G401.6 (cell line): ENCODE data around the gene PARP12.

Experiments
- FAIRE-seq: peaks from 2 replicates; lab custom pipeline; 2012; peaks lifted over from hg19 to GRCh38; lab: Jason Lieb, UNC

The PARP12 gene

DNA sequence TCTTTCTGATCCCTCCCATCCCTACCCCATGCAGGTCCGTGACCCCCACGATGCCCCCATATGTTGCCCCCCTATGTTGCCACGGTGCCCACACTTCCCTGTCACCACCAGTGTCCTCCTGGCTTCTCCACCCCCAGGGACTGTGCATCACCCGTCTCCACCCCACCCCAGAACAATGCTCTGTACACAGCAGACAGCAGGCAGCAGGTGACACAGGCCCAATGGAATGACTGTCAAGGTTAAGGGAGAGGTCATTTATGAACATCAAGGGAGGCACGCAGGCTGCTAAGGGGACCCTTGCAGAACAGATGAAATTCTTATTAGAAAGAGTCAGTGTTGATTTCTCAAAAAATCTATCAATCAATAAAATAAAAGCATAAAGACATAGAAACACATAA lies 71.5 kb downstream of the PARP12 start:
- no peak for FAIRE-seq

DNA sequence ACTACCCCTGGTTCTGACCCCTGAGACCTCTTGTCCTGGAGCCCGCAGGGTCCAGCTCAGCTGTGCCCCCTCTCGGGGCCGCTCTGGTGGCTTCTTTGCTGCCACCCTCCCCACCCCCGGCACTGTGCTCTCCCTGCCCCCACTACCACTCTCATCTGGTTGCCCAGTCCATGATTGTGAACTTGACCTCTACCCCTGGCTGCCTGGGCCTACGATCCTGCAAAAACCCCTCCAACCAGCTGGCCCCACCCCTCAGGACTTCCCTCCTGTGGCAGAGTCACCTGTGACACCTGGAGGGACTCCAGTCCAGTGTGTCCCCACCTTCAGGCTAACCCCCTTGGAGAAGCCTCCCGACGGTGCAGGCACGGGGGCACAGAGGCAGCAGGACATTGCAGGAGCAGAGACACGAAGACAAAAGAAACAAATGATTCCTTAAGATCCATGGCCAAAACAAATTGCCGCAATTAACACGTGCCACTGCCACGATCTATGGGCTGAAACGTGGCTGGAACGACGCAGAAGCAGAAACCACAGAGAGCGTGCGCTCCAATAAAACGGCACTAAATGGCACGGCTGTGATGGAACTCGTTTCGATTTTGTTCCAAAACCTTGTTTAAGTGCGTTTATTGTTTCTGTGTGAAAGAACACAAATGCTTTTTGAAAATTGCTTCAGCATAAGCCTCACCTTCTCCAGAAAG lies 72.0 kb downstream of the PARP12 start:
- no peak for FAIRE-seq

GRCh38 chr7:139990142-139990535 lies 72.6 kb downstream of the PARP12 start:
- FAIRE-seq = no peak

GRCh38 chr7:139989366-139990141 lies 73.2 kb downstream of the PARP12 start:
- FAIRE-seq = no peak

DNA sequence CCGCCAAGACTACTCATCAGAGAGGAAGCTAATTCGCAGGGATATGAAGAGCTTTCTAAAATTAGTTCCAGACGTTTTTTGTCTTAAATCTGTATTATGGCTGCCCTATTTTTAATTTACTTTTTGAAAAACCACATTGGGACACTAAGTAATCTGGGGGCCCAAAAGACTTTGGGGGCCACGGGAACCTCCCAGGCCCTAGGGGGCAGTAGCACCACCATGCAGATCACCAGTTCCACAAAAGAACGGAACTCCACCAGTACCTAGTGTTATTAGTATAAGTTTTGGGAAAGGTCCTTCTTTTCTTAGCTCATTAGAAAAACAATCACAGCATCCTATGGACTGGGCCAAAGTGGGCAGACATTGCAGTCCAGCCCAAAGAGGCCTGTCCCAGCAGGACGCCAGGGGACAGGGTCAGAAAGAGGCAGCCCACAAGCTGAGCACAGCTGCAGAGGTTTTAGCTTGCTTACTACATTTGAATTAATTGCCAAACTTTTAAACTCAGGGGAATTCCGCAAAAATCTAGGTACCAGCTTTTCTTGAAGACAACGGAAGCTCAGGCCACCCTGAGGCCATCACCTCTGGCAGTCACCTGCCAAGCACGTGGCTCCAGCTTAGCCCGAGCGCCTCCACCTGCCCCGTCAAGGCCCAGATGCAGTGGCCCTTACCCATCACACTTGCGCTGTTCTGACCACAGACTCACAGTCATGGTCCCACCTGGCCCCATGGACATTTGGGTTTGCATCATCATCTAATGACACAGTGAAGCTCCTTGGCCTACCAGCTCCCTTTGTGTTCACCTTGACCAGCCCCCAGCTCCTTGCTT lies 74.8 kb downstream of the PARP12 start:
- FAIRE-seq = no peak

GRCh38 chr7:139985811-139986210 lies 76.9 kb downstream of the PARP12 start:
- FAIRE-seq = no peak

- no peak for FAIRE-seq
Measured at GRCh38 chr7:139984642-139985539, 77.9 kb downstream of the PARP12 start.

DNA sequence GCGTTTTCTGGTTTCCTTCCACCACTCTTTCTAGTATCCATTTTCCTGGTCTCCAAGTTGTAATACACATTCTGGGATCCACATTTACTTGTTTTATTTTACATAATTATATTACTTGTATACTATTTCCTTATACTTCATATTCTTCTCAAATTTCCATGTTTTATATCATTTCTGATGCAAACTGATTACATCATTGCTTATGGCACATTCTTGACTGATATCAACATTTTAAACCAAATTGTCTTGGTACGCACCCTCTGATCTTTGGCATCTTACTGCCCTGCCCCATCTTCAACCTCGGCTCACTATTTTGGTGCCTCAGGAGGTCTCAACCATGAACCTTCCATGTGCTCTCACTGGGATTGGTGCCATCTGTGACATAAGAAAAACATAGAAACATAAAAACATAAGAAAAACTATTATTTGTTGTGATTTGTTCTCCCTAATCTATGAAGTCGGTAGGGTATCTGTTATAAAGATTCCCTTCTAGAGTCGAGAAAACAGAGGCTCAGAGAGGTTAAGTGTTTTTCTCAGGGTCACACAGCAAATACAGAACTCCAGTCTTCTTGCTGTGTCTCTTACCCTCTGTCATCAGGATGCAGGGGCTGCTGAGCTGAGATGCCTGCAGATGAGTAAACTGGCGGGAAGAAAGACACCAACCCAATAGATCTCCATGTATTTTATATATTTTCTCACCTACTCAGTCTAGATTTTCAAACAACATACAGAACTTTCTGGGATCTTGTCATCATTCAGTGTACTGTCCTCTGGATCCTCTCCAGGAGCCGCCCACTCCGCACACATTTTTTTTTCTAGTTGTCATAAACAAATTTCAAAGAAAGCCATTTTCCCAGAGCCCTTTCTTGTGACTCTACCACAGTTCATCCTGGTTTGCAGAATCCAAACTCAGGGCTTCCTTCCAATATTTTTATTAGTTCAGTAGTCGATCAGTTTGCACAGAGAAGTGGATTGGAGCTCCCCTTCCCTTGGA lies 79.5 kb downstream of the PARP12 start:
- no peak for FAIRE-seq

DNA sequence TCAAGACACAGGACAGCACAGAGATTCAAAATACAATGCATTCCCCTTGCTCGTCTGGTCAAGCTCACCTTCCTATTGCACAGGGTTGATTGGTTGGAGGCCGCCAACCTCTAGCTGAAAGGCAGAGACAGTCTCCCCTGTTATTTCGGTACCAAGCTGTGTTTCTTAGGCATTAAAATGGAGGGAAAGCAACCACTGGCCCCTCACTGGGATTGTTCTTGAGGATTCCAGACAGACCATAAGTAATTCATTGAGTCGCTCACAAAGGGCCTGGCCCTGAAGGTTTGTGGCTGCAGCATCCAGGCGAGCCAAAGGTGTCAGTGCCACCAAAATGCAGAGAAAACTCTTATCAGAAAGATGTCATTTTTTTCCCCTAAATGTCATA lies 81.2 kb downstream of the PARP12 start:
- FAIRE-seq = no peak

- FAIRE-seq = no peak
Measured at GRCh38 chr7:139976838-139977656, 85.7 kb downstream of the PARP12 start.

DNA sequence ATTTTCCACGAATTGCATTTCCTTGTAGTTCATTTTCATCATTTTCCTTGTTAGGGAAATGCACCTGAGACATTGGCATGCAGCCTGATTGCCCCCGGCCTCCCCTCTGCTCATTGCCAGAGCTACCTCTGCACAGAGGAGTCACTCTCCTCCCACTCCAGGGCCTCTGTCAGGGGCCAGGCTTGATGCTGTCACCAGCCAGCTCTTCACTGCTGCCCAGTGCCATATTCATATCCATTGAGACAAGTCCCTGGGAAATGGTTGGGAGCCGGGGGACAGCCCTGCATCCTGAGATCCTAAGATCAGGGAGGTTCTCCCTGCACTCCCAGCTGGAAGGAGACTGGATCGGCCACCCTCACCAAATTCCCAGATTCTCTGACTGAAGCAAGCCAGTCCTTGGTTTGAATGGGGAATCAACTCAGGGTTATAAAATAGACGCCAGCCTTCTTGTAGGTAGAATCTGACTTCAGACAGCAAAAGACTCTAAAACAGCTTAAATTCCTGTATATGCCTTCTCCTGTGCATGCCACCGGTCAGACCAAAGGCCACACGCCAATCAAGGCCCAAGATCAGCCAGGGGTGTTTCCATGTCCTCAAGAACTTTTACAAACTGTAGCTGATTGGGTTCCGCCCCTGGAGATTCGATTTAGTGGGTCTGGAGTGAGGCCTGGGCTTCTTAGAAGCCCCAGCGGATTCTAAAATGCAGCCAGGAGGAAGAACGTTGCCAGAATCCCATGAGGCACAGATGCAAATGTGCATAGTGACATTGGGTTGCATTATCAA lies 86.5 kb downstream of the PARP12 start:
- no peak for FAIRE-seq

DNA sequence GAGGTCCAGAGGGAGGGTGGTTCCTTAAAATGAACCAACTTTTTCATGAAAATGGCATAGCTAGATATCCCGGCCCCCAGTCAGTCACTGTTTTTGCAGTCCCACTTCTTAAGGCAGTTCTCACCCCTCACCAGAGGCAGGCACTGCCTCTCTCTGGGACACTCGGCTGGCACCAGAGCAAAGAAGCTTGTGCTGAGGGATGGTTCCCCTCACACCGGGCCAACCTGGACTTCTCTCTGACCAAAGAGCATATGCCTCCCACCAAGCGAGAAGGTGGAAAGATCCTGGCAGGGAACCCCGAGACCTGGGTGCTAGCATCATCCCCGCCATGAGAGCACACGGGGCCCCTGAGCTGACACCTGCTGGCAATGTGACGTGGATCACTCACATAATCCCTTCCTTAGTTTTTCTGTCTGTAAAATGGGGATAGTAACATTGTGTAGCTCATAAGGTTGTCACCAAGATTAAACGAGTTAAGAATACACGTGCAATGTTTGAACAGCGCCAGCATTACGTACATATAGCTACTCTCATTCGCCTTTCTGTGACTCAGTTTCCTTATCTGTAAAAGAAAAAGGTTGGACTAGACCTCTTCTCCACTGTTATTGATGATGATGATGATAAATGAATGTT lies 88.5 kb downstream of the PARP12 start:
- no peak for FAIRE-seq
